NCI-H2196 (cell line): ENCODE data around the gene PRICKLE2.

Source experiments
- DNase-seq: peaks from one replicate; lab custom pipeline; 2025; ENCODE audit not compliant: unreplicated experiment; lab: John Stamatoyannopoulos, UW

PRICKLE2 gene

GRCh38 chr3:64081235-64081630 is 144.0 kb downstream of the PRICKLE2 start:
- no peak for DNase-seq

- no peak for DNase-seq
These were observed 144.5 kb downstream of the PRICKLE2 start for GRCh38 chr3:64080616-64081234.

DNA sequence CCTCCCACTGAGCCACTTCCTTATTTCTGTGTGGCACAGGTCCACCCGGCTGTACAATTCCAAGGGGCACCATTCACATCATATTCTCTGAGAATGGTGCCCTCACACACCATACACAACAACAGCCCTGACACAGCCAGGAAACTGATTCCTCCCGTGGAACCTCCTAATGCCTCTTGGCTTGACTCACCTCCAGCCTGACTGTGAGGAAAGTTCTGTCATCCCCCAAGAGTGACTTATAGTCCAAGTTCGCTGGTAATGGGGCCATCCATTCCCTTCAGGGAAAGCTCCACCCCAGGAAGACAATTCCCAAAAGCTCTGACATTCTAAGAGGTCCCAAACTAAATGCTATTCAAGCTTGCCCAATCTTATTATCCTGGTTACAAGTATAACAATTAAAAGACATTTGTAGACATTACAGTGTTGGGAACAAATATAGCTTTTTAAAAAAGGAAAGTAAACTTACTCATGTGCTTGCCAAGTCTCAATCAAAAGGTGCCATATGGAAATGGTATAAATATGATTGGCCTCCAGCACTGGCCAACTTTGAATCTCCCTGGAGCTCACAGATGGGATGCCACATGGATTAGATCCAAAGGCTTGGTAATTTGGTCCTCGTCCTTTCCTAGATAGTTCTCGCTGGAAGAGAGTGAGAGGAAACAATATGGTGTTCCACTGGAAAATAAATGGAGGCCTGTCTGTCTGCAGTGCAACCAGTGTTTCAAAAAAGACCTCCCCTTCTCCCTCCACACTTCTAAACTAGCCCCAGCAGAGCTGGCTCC is 145.7 kb downstream of the PRICKLE2 start:
- DNase-seq, result no peak

DNA sequence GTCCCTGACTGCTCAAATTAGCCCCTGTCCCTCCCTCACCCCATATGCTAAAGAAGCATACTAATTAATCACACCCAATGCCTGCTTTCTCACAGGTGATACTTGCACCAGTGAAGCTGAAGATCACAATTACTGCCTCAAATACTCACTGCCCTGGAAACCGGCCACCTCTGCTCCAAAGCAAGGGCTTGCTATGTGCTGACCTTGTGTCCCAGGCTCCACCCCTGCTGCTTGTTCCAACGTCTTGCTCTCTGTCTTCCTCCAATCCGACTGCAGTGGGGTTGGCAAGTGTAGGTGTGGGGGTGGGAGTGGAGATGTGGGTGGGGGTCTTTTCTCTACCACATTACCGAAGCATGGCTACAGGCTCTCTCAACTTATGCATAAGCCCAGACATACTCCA is 146.3 kb downstream of the PRICKLE2 start:
- DNase-seq, result no peak

- no peak for DNase-seq
These were observed 150.2 kb downstream of the PRICKLE2 start for GRCh38 chr3:64074895-64075679.

DNA sequence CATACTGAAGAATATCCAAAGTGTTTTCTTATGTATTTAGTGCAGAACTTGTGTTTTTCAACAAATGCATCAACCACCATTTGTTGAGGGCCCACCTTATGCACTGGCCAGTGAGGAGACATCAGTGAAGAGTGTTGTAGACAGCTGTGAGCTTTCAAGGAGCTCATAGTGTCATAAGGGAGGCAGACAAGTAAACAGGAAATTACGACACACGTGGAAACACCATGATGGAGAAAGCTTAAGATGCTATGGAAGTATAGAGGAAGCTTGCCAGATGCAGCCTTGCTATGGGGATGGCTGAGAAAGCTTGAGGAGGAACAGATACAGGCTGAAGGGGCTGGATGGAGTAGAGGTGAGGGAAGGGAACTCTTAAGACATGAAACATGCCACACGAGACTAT is 151.2 kb downstream of the PRICKLE2 start:
- DNase-seq, result no peak

GRCh38 chr3:64073158-64073761 is 152.0 kb downstream of the PRICKLE2 start:
- no peak for DNase-seq

DNA sequence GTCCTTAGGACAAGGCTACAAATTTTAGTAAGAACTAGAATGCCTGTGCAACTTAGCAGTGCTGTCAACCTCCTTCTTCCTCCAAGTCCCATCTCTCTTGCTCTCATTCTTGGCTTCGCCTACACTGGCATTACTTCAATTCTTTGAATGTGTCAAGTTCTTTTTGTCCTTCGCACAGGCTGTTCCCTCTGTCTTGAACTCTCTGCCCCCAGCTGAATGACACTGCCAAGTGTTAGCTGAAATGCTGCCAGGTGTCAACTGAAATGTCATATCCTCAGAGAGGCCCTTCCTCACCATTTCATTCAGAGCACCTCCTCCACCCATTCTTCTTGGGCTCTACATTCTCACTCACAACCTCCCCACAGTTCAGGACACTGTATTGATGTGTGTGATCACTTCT is 153.1 kb downstream of the PRICKLE2 start:
- no peak for DNase-seq

DNA sequence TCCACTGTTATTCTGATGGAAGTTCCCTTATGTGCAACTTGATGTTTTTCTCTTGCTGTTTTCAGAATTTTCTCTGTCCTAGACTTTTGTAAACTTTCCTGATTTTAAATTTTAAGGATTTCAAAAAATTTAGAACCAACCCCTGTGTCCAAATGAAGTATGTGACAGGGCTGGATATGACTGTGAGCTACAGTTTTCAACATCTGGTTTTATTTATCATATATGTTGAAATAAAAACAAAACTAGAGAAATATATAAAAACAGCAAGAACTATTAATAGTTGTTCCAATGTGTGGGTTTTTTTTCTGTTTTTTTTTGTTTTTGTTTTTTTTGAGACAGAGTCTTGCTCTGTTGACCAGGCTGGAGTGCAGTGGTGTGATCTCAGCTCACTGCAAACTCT is 154.6 kb downstream of the PRICKLE2 start:
- no peak for DNase-seq

GRCh38 chr3:64067506-64068346 is 157.5 kb downstream of the PRICKLE2 start:
- no peak for DNase-seq

GRCh38 chr3:64064804-64065203 is 160.5 kb downstream of the PRICKLE2 start:
- DNase-seq, result no peak

- DNase-seq, result no peak
These were observed 161.3 kb downstream of the PRICKLE2 start for GRCh38 chr3:64063983-64064438.

DNA sequence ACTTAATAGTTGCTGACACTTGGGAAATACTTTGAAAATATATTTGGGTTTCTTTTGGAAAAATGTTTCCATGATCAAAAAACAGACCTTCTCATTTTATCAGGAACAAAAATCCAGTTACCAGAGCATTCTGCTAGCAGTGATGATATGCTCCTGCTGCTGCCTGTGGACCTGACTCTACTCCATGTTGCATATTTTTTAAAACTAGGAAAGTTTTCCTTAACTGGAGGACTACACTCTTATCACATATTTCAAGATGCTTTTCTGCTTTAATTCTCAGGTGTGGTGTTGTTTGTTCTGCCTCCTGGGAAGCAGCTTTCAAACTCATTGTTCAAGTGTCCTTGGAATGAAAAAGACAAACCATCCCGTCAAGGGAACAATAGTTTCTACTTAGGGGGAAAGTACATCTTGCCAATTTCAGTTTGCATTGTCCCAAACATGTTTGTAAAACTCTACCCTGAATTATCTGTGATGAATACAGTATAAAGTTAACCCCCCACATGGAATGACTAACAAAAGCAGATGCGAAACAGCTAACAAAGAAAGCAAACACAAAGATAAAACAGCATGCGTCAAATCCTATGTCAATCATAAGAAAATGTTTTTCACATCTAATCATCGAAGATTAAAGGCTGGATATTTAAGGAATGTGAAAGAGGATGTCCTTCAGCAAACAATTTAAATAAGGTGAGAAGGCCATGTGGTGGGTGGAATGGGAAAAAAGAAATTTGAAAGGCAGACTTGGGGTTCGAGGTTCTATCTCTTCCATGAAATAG is 161.9 kb downstream of the PRICKLE2 start:
- no peak for DNase-seq

DNA sequence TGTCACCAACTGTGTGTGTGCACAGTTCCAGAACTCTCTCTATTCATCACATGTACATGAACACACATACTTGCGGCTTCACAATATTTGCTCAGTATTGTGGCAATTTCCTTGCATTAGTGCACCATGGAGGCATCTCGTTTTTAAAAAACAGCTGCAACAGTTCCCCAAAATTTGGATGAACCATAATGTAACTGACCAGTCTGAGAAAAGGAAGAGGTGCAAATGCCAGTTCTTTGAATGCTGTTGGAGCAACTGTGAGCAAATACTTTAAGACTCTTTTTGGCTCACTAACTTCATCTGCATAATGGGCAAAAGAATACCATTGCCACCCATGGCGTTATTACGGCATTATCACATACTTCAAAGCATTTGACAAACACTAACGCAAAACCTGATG is 163.6 kb downstream of the PRICKLE2 start:
- no peak for DNase-seq

DNA sequence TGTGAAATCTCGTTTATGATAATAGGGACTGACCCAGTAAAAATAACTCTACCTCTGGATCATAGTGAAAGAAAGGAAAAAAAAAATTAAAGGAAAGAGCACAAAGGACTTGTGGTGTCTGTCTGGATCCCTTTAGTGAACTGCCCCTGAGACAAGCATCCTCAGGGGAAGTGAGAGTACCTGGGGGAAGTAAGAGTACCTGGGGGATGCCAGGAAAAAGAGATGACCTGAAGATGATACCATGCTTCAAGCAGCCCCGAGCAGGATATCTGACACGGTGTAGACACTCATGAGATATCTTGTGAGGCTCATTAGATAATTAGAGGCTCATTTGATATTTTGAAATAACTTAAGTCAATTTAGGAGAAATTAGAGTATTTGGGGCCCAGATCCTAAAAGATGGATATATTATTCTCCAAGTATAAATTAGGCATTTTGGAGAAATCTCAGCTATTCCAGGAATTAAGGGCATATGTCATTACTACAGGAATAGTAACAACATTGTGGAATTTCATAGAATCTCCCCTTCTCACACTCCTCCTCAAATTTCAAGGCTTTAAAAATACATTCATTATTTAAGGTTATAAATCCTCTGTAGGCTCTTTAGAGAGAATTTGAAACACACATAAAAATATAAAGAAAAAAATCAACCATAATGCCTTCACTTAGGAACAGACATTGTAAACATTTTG is 165.6 kb downstream of the PRICKLE2 start:
- no peak for DNase-seq

- DNase-seq, result no peak
These were observed 166.7 kb downstream of the PRICKLE2 start for GRCh38 chr3:64058566-64058965.

GRCh38 chr3:64057231-64057630 is 168.0 kb downstream of the PRICKLE2 start:
- DNase-seq, result no peak

DNA sequence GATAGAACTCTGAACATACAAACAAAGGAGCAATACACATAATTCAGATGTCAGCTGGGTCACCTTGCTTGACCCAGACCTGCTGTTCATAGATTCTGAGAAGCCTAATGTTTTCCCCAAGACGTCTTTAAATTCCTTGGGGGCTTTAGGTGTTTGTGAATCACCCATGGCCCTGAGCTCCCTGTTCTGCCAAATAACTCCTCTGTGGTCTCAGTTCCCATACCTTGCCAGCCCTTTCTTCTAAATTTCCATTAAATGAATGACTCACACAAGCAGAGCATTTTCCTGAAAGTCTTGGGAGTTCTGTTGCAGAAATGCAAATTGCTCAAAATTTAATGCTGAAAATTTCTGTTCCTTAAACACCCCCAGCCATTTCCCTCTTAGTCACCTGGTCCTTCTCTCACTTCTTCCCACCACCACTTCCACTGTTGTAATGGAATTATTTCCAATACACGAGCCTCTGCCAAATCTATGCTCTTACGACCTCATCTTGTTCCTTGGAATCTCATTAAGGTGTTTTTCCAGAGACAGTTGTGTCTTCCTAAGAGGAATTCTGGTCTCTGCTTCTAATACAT is 168.6 kb downstream of the PRICKLE2 start:
- DNase-seq, result no peak

DNA sequence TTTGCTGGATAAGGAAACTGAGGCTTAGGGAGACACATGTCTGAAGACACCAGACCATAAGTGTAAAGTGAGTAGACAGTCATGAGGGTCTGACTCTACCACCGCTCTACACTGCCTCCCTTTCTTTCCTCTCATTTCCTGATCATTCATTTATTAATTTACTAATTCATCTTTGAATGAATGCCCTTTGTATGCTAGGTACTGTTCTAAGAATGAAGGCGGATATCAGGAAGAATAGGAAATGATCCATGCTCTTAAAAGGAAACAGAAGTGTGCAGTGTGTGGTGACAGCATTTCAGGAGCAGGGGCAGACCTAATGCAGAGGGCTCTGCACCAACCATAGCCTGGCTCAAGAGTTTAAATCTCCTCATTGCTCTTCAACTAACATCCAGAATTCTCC is 170.2 kb downstream of the PRICKLE2 start:
- DNase-seq, result no peak
